Caco-2 (cell line): ENCODE data around the gene NPLOC4. TPM values are rescaled to one million over a fixed set of nuclear protein-coding genes. Genes with fewer than 3 reads are reported as not detected.

Source experiments
- BruUV-seq: library from RNA; stranded (reverse); fragments of 400-500 nt; replicated peaks from 2 replicates; lab custom pipeline; 2021; lab: Mats Ljungman, UMichigan
- CTCF ChIA-PET: fragments of 300-600 bp; sonication (Branson Sonifier 250); formaldehyde crosslinking; loops from one replicate; lab custom pipeline; 2022; ENCODE audit warnings: antibody characterized with exemption; lab: Charles Lee
- POLR2A ChIA-PET: fragments of 300-600 bp; sonication (Branson Sonifier 250); formaldehyde crosslinking; loops from one replicate; lab custom pipeline; 2022; ENCODE audit warnings: antibody characterized with exemption; lab: Charles Lee
- DNase-seq, 2 experiments: peaks; one replicate each; pipeline versions ENCODE4 v3.0.0 to v3.0.0-alpha.2; 2020 to 2022
- H3K27me3 ChIP-seq: replicated peaks from 2 replicates; pipeline ENCODE4 v1.6.0; 2011; ENCODE audit warnings: low read length; ENCODE audit not compliant: control insufficient read depth, insufficient read depth
- H3K36me3 ChIP-seq: 2 replicates; pipeline ENCODE4 v1.5.1; 2011; ENCODE audit warnings: low read length; ENCODE audit not compliant: control insufficient read depth, insufficient read depth
- H3K4me1 ChIP-seq: fragments of 250-450 bp; sonication (Bioruptor Pico); 2 replicates; pipeline ENCODE4 v1.5.1; 2020; ENCODE audit warnings: mild to moderate bottlenecking
- H3K4me3 ChIP-seq: 2 replicates; pipeline ENCODE4 v1.5.1; 2011; ENCODE audit warnings: low read depth, mild to moderate bottlenecking, control low read depth, low read length
- H3K9me3 ChIP-seq: fragments of 250-450 bp; sonication (Bioruptor Pico); 2 replicates; pipeline ENCODE4 v1.5.1; 2020; ENCODE audit warnings: mild to moderate bottlenecking, moderate library complexity
- H3K27ac Mint-ChIP-seq: one replicate; pipeline ENCODE4 v1.8.0; 2022; ENCODE audit warnings: mixed read lengths; ENCODE audit not compliant: unreplicated experiment
- H3K27me3 Mint-ChIP-seq: one replicate; pipeline ENCODE4 v1.8.0; 2022; ENCODE audit warnings: mixed read lengths; ENCODE audit not compliant: insufficient read depth, unreplicated experiment
- H3K36me3 Mint-ChIP-seq: one replicate; pipeline ENCODE4 v1.8.0; 2022; ENCODE audit warnings: mild to moderate bottlenecking, mixed read lengths; ENCODE audit not compliant: insufficient read depth, unreplicated experiment
- H3K4me1 Mint-ChIP-seq: one replicate; pipeline ENCODE4 v1.8.0; 2022; ENCODE audit warnings: low read depth, mixed read lengths; ENCODE audit not compliant: unreplicated experiment
- H3K4me3 Mint-ChIP-seq: one replicate; pipeline ENCODE4 v1.8.0; 2022; ENCODE audit warnings: mild to moderate bottlenecking, moderate library complexity, mixed read lengths; ENCODE audit not compliant: unreplicated experiment
- H3K9me3 Mint-ChIP-seq: one replicate; pipeline ENCODE4 v1.8.0; 2022; ENCODE audit warnings: mixed read lengths; ENCODE audit not compliant: unreplicated experiment
- CTCF ChIP-seq, 2 experiments: fragments of 200-600 bp in 1 of 2; IDR thresholded peaks; 1 replicate in 1 of 2; 2 replicates in 1 of 2; pipeline versions ENCODE4 v1.5.1 to v1.8.0; 2011 to 2022; ENCODE audit warnings: antibody characterized with exemption in 1 of 2, control low read depth in 1 of 2, inconsistent platforms in 1 of 2, low read depth in 1 of 2, low read length in 1 of 2, mild to moderate bottlenecking in 1 of 2, moderate library complexity in 1 of 2; ENCODE audit not compliant: insufficient read depth in 1 of 2, severe bottlenecking in 1 of 2, unreplicated experiment in 1 of 2
- intact Hi-C: fragments of 100-400 bp; cut with micrococcal nuclease; formaldehyde crosslinking; loops from one replicate; pipeline ENCODE4 v1.10.0; 2022; ENCODE audit not compliant: unreplicated experiment
- total RNA-seq: library from RNA; stranded (reverse); gene quantifications from 2 replicates; pipeline ENCODE4 v1.2.3, GENCODE V29; 2022

Gene NPLOC4
- total RNA-seq, 1 experiment from 2014 or later = 139 TPM

GRCh38 chr17:81638683-81639082, 1.8 kb upstream of the NPLOC4 start:
- no peak for DNase-seq
- no peaks in the 10 kb centered on the region for H3K9me3 Mint-ChIP-seq
- no peaks in the 10 kb centered on the region for H3K27me3 Mint-ChIP-seq
- CTCF ChIA-PET = no interaction called here
- Histone ChIP-seq H3K9me3 (no peaks in the 10 kb centered on the region), H3K27me3 (no peaks in the 10 kb centered on the region), H3K36me3 (no peaks in the 10 kb centered on the region), H3K4me1 (peaks cover 9% of the 10 kb centered on the region; the same call in 1 of the 2 replicates), H3K4me3 (no peak overlapping the region)
- H3K4me1 Mint-ChIP-seq = no peaks in the 10 kb centered on the region
- TF ChIP-seq CTCF (IDR thresholded peaks at IDR 0.05; ENCODE audit: insufficient read depth in 1 of 2, low read depth in 1 of 2, low read length in 1 of 2, severe bottlenecking in 1 of 2, unreplicated experiment in 1 of 2) = no peak
- no peak overlapping the region for H3K27ac Mint-ChIP-seq
- intact Hi-C loops = no loop called here
- H3K36me3 Mint-ChIP-seq = peaks cover 20% of the 10 kb centered on the region
- H3K4me3 Mint-ChIP-seq = no peak overlapping the region
- no TSS peak for BruUV-seq
- POLR2A ChIA-PET = interaction anchor here (0.6 kb wide), 1 partner anchor 62 kb away, joined by 3 read pairs; no protein-coding TSS in a partner anchor

GRCh38 chr17:81635973-81636504, 873 bp downstream of the NPLOC4 start:
- no peaks in the 10 kb centered on the region for H3K36me3 ChIP-seq
- POLR2A ChIA-PET = interaction anchor here (0.6 kb wide), 1 partner anchor 970 kb away, joined by 3 read pairs; no protein-coding TSS in a partner anchor
- Mint-ChIP-seq H3K27me3 (no peaks in the 10 kb centered on the region), H3K4me3 (peak overlapping the region; percentile 88), H3K4me1 (no peaks in the 10 kb centered on the region), H3K36me3 (peaks cover 41% of the 10 kb centered on the region), H3K9me3 (no peaks in the 10 kb centered on the region), H3K27ac (peak overlapping the region; percentile 89)
- H3K4me3 ChIP-seq = peak overlapping the region; percentile 90
- H3K9me3 ChIP-seq = no peaks in the 10 kb centered on the region
- TF ChIP-seq CTCF (IDR thresholded peaks at IDR 0.05; ENCODE audit: insufficient read depth in 1 of 2, low read depth in 1 of 2, low read length in 1 of 2, severe bottlenecking in 1 of 2, unreplicated experiment in 1 of 2) = no peak
- DNase-seq = peak in 1 of 2 experiments; percentile 8
- H3K27me3 ChIP-seq = no peaks in the 10 kb centered on the region
- CTCF ChIA-PET = interaction anchor here (0.7 kb wide), 1 partner anchor 159 kb away, joined by 3 read pairs; no protein-coding TSS in a partner anchor
- no TSS peak for BruUV-seq
- intact Hi-C loops = no loop called here
- peaks cover 9% of the 10 kb centered on the region; the same call in 1 of the 2 replicates for H3K4me1 ChIP-seq

- no peaks in the 10 kb centered on the region for H3K4me1 Mint-ChIP-seq
- Histone ChIP-seq H3K4me3 (peak overlapping the region; percentile 90), H3K36me3 (no peaks in the 10 kb centered on the region), H3K27me3 (no peaks in the 10 kb centered on the region), H3K4me1 (peaks cover 9% of the 10 kb centered on the region; the same call in 1 of the 2 replicates), H3K9me3 (no peaks in the 10 kb centered on the region)
- H3K27ac Mint-ChIP-seq = peak overlapping the region; percentile 89
- intact Hi-C loops = no loop called here
- H3K4me3 Mint-ChIP-seq = peak overlapping the region; percentile 88
- H3K36me3 Mint-ChIP-seq = peaks cover 46% of the 10 kb centered on the region
- ChIA-PET CTCF (no interaction called here), POLR2A (no interaction called here)
- H3K27me3 Mint-ChIP-seq = no peaks in the 10 kb centered on the region
- no peak for TF ChIP-seq CTCF (IDR thresholded peaks at IDR 0.05; ENCODE audit: insufficient read depth in 1 of 2, low read depth in 1 of 2, low read length in 1 of 2, severe bottlenecking in 1 of 2, unreplicated experiment in 1 of 2)
- DNase-seq = peak in 1 of 2 experiments; percentile 23
- H3K9me3 Mint-ChIP-seq = no peaks in the 10 kb centered on the region
- TSS peak; percentile 64 for BruUV-seq
Observed at GRCh38 chr17:81635431-81635830, 1.5 kb downstream of the NPLOC4 start.
